ENCODE measurements around the gene SAMHD1. TPM values are rescaled to one million over a fixed set of nuclear protein-coding genes. Genes with fewer than 3 reads are reported as not detected.
A peak's percentile ranks its signal among the peaks of the same experiment; 100 is the strongest.
"Not testable (repeated sequence)": the region's sequence is repeated elsewhere in the genome, so short reads cannot be mapped to it uniquely, and the experiment has no call there.

The SAMHD1 gene
- total and polyA plus RNA-seq, 2 donors (not counting 1 experiment from before 2014, with no cell fraction given) = 7.9 to 12.8 TPM

DNA sequence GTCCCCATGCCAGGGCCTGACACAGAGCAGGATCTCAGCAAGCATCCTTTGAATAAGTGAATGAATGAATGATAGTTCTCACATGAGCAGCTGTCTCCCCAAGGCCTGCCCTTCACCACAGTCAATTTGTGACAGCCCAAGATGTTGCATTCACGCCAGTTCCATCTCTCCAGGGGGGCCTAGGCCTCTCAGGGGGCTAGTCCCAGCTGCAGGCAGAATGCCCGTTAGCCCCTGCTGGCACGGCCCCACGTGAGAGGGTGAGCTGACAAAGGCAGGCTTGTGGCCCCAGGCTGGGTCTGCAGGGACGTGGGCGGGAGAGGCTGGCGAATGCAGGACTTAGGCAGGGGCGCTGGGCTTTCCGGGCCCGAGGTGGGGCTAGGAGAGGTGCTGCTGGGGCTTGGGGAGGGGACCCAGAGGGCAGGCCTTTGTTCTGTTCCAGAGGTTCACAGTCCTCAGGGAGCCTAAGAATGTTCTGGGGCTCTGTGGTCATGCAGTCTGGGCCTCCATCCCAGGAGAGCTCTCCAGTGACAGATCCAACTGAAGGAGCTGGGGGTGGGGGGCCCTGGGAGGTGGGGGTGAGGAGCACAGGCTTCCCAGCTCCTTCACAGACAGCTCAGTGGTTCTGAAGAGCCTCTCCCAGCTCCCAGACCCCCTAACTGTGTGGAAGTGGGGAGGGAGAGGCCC is 106.1 kb downstream of the SAMHD1 start:
- H3K27me3 ChIP-seq (replicated peaks in 1 of 4; ENCODE audit: control extremely low read depth in 1 of 4, control insufficient read depth in 3 of 4, insufficient read depth in 4 of 4, low read length in 3 of 4) = no peaks in the 10 kb centered on the region
- WGBS (ENCODE audit: insufficient coverage) = 13% methylated on average over 10 of the region's 10 CpGs
- peak overlapping the region in 2 of 5 experiments; percentile 11 to 31 for H3K4me3 ChIP-seq (ENCODE audit: control extremely low read depth in 1 of 5, extremely low read depth in 1 of 5, insufficient read depth in 1 of 5, low read depth in 2 of 5, low read length in 4 of 5)
- H3K79me2 ChIP-seq (ENCODE audit: control insufficient read depth, insufficient read depth, low read length) = peaks cover 58% of the 10 kb centered on the region
- intact Hi-C loops (cut with micrococcal nuclease) = loop anchor here (5.0 kb wide), 1 partner anchor 73 kb away; the partner anchor contains the start of gene DSN1
- peak overlapping the region; percentile 97 to 98 for H3K27ac ChIP-seq (ENCODE audit: low read length in 2 of 2)
- no peaks in the 10 kb centered on the region for H4K20me1 ChIP-seq (ENCODE audit: control insufficient read depth, insufficient read depth, low read length, poor library complexity, severe bottlenecking)
- H3K4me2 ChIP-seq (replicated peaks; ENCODE audit: low read depth, low read length, poor library complexity, severe bottlenecking) = peak overlapping the region; percentile 79
- Mint-ChIP-seq H3K9me3 (ENCODE audit: insufficient read depth) (no peaks in the 10 kb centered on the region), H3K27ac (peak overlapping the region; percentile 96), H3K4me3 (peak overlapping the region; percentile 80), H3K27me3 (no peaks in the 10 kb centered on the region), H3K4me1 (peaks cover 74% of the 10 kb centered on the region)
- H3K4me1 ChIP-seq (ENCODE audit: control insufficient read depth in 2 of 2, insufficient read depth in 2 of 2, low read length in 2 of 2) = peaks cover 86 to 94% of the 10 kb centered on the region in 2 donors
- DNase-seq (no peak), ATAC-seq (ENCODE audit: low read depth) (no peak)
- H3K9me3 ChIP-seq (ENCODE audit: control extremely low read depth in 1 of 3, control insufficient read depth in 2 of 3, insufficient read depth in 1 of 3, low read length in 2 of 3) = peaks cover 0 to 10% (median 0%) of the 10 kb centered on the region in 3 donors
- peak overlapping the region; percentile 27 for H3K9ac ChIP-seq (ENCODE audit: low read length)
- ChIA-PET CTCF (interaction anchor here (0.7 to 4.5 kb wide), 7 partner anchors 9 to 251 kb away, joined by 3 to 47 read pairs (median 5); partner anchors contain the start of gene DSN1), POLR2A (interaction anchor here (0.7 to 2.5 kb wide), 5 partner anchors 10 to 270 kb away, joined by 3 to 10 read pairs (median 5); a partner anchor contains a TSS)
- H2AFZ ChIP-seq (ENCODE audit: insufficient read depth, low read depth, low read length, poor library complexity, severe bottlenecking) = peak overlapping the region; percentile 32
- TF ChIP-seq EZH2 (IDR thresholded peaks at IDR 0.05; ENCODE audit: borderline replicate concordance, insufficient read depth, low read depth, low read length, poor library complexity, severe bottlenecking) = no peak
- TF ChIP-seq, protein P1, sequence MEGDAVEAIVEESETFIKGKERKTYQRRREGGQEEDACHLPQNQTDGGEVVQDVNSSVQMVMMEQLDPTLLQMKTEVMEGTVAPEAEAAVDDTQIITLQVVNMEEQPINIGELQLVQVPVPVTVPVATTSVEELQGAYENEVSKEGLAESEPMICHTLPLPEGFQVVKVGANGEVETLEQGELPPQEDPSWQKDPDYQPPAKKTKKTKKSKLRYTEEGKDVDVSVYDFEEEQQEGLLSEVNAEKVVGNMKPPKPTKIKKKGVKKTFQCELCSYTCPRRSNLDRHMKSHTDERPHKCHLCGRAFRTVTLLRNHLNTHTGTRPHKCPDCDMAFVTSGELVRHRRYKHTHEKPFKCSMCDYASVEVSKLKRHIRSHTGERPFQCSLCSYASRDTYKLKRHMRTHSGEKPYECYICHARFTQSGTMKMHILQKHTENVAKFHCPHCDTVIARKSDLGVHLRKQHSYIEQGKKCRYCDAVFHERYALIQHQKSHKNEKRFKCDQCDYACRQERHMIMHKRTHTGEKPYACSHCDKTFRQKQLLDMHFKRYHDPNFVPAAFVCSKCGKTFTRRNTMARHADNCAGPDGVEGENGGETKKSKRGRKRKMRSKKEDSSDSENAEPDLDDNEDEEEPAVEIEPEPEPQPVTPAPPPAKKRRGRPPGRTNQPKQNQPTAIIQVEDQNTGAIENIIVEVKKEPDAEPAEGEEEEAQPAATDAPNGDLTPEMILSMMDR (IDR thresholded peaks at IDR 0.05) = no peak
- H3K36me3 ChIP-seq (replicated peaks in 1 of 2; ENCODE audit: control extremely low read depth in 1 of 2, control insufficient read depth in 1 of 2, extremely low read depth in 1 of 2, insufficient read depth in 2 of 2, low read length in 1 of 2) = no peaks in the 10 kb centered on the region

DNA sequence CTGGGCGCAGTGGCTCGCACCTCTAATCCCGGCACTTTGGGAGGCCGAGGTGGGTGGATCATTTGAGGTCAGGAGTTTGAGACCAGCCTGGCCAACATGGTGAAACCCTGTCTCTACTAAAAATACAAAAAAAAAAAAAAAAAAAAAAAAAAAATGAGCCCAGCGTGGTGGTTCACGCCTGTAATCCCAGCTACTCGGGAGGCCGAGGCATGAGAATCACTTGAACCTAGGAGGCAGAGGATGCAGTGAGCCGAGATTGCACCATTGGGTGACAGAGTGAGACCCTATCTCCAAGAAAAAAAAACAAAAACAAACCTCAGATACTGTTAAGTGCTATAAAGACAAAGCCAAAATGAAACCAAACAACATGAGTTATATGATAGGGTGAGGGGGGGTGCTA is 110.5 kb downstream of the SAMHD1 start:
- H3K9me3 Mint-ChIP-seq (ENCODE audit: insufficient read depth); DNase-seq; ATAC-seq (ENCODE audit: low read depth); H3K36me3 ChIP-seq (replicated peaks in 1 of 2; ENCODE audit: control extremely low read depth in 1 of 2, control insufficient read depth in 1 of 2, extremely low read depth in 1 of 2, insufficient read depth in 2 of 2, low read length in 1 of 2); intact Hi-C loops (cut with micrococcal nuclease); H3K27me3 ChIP-seq (replicated peaks in 1 of 4; ENCODE audit: control extremely low read depth in 1 of 4, control insufficient read depth in 3 of 4, insufficient read depth in 4 of 4, low read length in 3 of 4); H4K20me1 ChIP-seq (ENCODE audit: control insufficient read depth, insufficient read depth, low read length, poor library complexity, severe bottlenecking); H3K9ac ChIP-seq (ENCODE audit: low read length); H3K4me3 ChIP-seq (ENCODE audit: control extremely low read depth in 1 of 5, extremely low read depth in 1 of 5, insufficient read depth in 1 of 5, low read depth in 2 of 5, low read length in 4 of 5); H3K27me3 Mint-ChIP-seq: not testable (repeated sequence)
- H2AFZ ChIP-seq (ENCODE audit: insufficient read depth, low read depth, low read length, poor library complexity, severe bottlenecking) = peak overlapping the region; percentile 34
- peak overlapping the region; percentile 71 for H3K4me2 ChIP-seq (replicated peaks; ENCODE audit: low read depth, low read length, poor library complexity, severe bottlenecking)
- peaks cover 72% of the 10 kb centered on the region for H3K4me1 Mint-ChIP-seq
- H3K27ac ChIP-seq (ENCODE audit: low read length in 2 of 2) = peak overlapping the region; percentile 92 to 98
- peaks cover 69 to 89% of the 10 kb centered on the region in 2 donors for H3K4me1 ChIP-seq (ENCODE audit: control insufficient read depth in 2 of 2, insufficient read depth in 2 of 2, low read length in 2 of 2)
- peak overlapping the region; percentile 21 for H3K4me3 Mint-ChIP-seq
- ChIA-PET POLR2A (interaction anchor here (1.9 kb wide), 1 partner anchor 22 kb away, joined by 10 read pairs; a partner anchor contains a TSS), CTCF (interaction anchor here (0.6 to 4.6 kb wide), 5 partner anchors 22 to 68 kb away, joined by 3 to 27 read pairs (median 6); partner anchors contain the start of gene DSN1)
- H3K79me2 ChIP-seq (ENCODE audit: control insufficient read depth, insufficient read depth, low read length) = peaks cover 34% of the 10 kb centered on the region
- peak overlapping the region; percentile 96 for H3K27ac Mint-ChIP-seq
- peaks cover 0 to 15% (median 0%) of the 10 kb centered on the region in 3 donors for H3K9me3 ChIP-seq (ENCODE audit: control extremely low read depth in 1 of 3, control insufficient read depth in 2 of 3, insufficient read depth in 1 of 3, low read length in 2 of 3)
- WGBS (ENCODE audit: insufficient coverage) = no CpG with 5 or more reads among the region's 9 CpGs

Other genes starting within 250 kb of the SAMHD1 start
- 26.1 and 27.5 TPM in 2 replicates for gene NDRG3, start 205.6 kb downstream of the SAMHD1 start, total RNA-seq
- 13.9 and 15.7 TPM in 2 replicates for gene NDRG3, start 205.6 kb downstream of the SAMHD1 start, polyA plus RNA-seq
- 17.1 and 18.4 TPM in 2 replicates for gene DSN1, start 177.9 kb downstream of the SAMHD1 start, total RNA-seq
- 13.2 and 17.3 TPM in 2 replicates for gene DSN1, start 177.9 kb downstream of the SAMHD1 start, polyA plus RNA-seq
- not detected in 2 replicates for gene TLDC2, start 75.6 kb downstream of the SAMHD1 start, total RNA-seq
- gene TLDC2, start 75.6 kb downstream of the SAMHD1 start, polyA plus RNA-seq = 0.12 and 0.13 TPM in 2 replicates
- gene RBL1, start 144.3 kb upstream of the SAMHD1 start, total RNA-seq = 25.5 and 27.8 TPM in 2 replicates
- gene RBL1, start 144.3 kb upstream of the SAMHD1 start, polyA plus RNA-seq = 4.8 and 8.1 TPM in 2 replicates
- gene RPN2, start 227.6 kb upstream of the SAMHD1 start, total RNA-seq = 80.2 and 86.9 TPM in 2 replicates
- 84.6 and 87.3 TPM in 2 replicates for gene RPN2, start 227.6 kb upstream of the SAMHD1 start, polyA plus RNA-seq
- gene MROH8, start 227.8 kb upstream of the SAMHD1 start, total RNA-seq = 4.6 and 6.3 TPM in 2 replicates
- gene MROH8, start 227.8 kb upstream of the SAMHD1 start, polyA plus RNA-seq = 3.8 and 4.0 TPM in 2 replicates